ENCODE measurements around the gene KDM4C. TPM values are rescaled to one million over a fixed set of nuclear protein-coding genes. Genes with fewer than 3 reads are reported as not detected.
"Not testable (repeated sequence)": the region's sequence is repeated elsewhere in the genome, so short reads cannot be mapped to it uniquely, and the experiment has no call there.

The KDM4C gene
- polyA plus RNA-seq, 1 experiment: 12.1 TPM

GRCh38 chr9:6946583-6947166, 188.9 kb downstream of the KDM4C start:
- no peak overlapping the region for H3K4me3 ChIP-seq (ENCODE audit: low read depth, low read length)
- ChIA-PET POLR2A (no interaction called here), CTCF (interaction anchor here (0.8 kb wide), 1 partner anchor 37 kb away, joined by 4 read pairs; no protein-coding TSS in a partner anchor)
- TF ChIP-seq CTCF (IDR thresholded peaks at IDR 0.05; ENCODE audit: low read depth, low read length): no peak
- H3K27me3 ChIP-seq (ENCODE audit: control insufficient read depth, insufficient read depth, low read length): no peaks in the 10 kb centered on the region
- no peak for DNase-seq (ENCODE audit: low read depth, low spot score)
- H3K27ac ChIP-seq (ENCODE audit: low read depth, low read length): no peak overlapping the region
- peaks cover 6% of the 10 kb centered on the region; the same call in 1 of the 2 replicates for H3K9me3 ChIP-seq (ENCODE audit: control insufficient read depth, insufficient read depth, low read length)

- H3K27me3 ChIP-seq (ENCODE audit: control insufficient read depth, insufficient read depth, low read length); DNase-seq (ENCODE audit: low read depth, low spot score); CTCF ChIA-PET; POLR2A ChIA-PET; H3K9me3 ChIP-seq (ENCODE audit: control insufficient read depth, insufficient read depth, low read length); H3K4me3 ChIP-seq (ENCODE audit: low read depth, low read length); H3K27ac ChIP-seq (ENCODE audit: low read depth, low read length): not testable (repeated sequence)
Observed at GRCh38 chr9:6948921-6949320, 191.1 kb downstream of the KDM4C start.

GRCh38 chr9:6955251-6955921, 197.6 kb downstream of the KDM4C start:
- H3K27ac ChIP-seq (ENCODE audit: low read depth, low read length): no peak overlapping the region
- H3K27me3 ChIP-seq (ENCODE audit: control insufficient read depth, insufficient read depth, low read length): no peaks in the 10 kb centered on the region
- ChIA-PET CTCF (no interaction called here), POLR2A (no interaction called here)
- no peaks in the 10 kb centered on the region for H3K9me3 ChIP-seq (ENCODE audit: control insufficient read depth, insufficient read depth, low read length)
- no peak overlapping the region for H3K4me3 ChIP-seq (ENCODE audit: low read depth, low read length)
- no peak for DNase-seq (ENCODE audit: low read depth, low spot score)
- no peak for TF ChIP-seq CTCF (IDR thresholded peaks at IDR 0.05; ENCODE audit: low read depth, low read length)

GRCh38 chr9:6956879-6957278, 199.1 kb downstream of the KDM4C start:
- Histone ChIP-seq H3K27ac (ENCODE audit: low read depth, low read length) (no peak overlapping the region), H3K4me3 (ENCODE audit: low read depth, low read length) (no peak overlapping the region), H3K27me3 (ENCODE audit: control insufficient read depth, insufficient read depth, low read length) (no peaks in the 10 kb centered on the region), H3K9me3 (ENCODE audit: control insufficient read depth, insufficient read depth, low read length) (no peaks in the 10 kb centered on the region)
- CTCF ChIA-PET: interaction anchor here (0.6 to 1.3 kb wide), 2 partner anchors 96 to 318 kb away, joined by 3 to 6 read pairs; no protein-coding TSS in a partner anchor
- no peak for DNase-seq (ENCODE audit: low read depth, low spot score)
- POLR2A ChIA-PET: no interaction called here
- no peak for TF ChIP-seq CTCF (IDR thresholded peaks at IDR 0.05; ENCODE audit: low read depth, low read length)

GRCh38 chr9:6959270-6960000, 201.7 kb downstream of the KDM4C start:
- ChIA-PET CTCF (no interaction called here), POLR2A (no interaction called here)
- H3K9me3 ChIP-seq (ENCODE audit: control insufficient read depth, insufficient read depth, low read length): no peaks in the 10 kb centered on the region
- no peaks in the 10 kb centered on the region for H3K27me3 ChIP-seq (ENCODE audit: control insufficient read depth, insufficient read depth, low read length)
- no peak for DNase-seq (ENCODE audit: low read depth, low spot score)
- H3K4me3 ChIP-seq (ENCODE audit: low read depth, low read length): no peak overlapping the region
- no peak overlapping the region for H3K27ac ChIP-seq (ENCODE audit: low read depth, low read length)
- TF ChIP-seq CTCF (IDR thresholded peaks at IDR 0.05; ENCODE audit: low read depth, low read length): no peak
